Ecto neural progenitor cell (in vitro differentiated cells): Measurements from ENCODE around the gene NMNAT1.
A peak's percentile ranks its signal among the peaks of the same experiment; 100 is the strongest.
"Not testable (repeated sequence)": the region's sequence is repeated elsewhere in the genome, so short reads cannot be mapped to it uniquely, and the experiment has no call there.

Experiments
- DNase-seq: peaks from one replicate; pipeline ENCODE4 v3.0.0-alpha.2; 2018; ENCODE audit warnings: low spot score

Gene NMNAT1

DNA sequence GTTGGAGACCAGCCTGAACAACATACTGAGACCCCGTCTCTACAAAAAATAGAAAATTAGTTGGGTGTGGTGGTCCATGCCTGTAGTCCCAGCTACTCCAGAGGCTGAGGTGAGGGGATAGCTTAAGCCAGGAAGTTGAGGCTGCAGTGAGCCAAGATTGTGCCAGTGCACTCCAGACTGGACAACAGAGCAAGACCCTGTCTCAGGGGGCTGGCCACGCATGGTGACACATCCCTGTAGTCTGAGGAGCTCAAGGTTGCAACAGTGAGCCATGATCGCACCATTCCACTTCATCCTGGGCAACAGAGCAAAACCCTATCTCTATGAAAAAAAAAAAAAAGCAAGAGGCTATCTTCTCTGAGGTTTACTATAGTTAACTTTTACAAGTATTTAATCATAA, 76.8 kb downstream of the NMNAT1 start:
- DNase-seq, result no peak

DNA sequence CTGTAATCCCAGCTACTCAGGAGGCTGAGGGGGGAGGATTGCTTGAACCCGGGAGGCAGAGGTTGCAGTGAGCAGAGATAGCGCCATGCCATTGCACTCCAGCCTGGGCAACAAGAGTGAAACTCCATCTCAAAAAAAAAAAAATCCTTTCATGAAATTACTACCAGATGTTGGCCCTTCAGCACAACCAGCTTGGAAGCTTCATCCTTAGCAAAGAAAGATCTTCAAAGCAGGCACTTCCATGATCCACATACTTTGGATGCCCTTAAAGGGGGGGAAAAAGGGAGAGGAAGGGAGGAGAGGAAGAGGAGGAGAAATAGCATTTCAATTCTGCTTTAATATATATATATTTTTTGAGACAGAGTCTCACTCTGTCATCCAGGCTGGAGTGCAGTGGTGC, 77.4 kb downstream of the NMNAT1 start:
- DNase-seq, result not testable (repeated sequence)

DNA sequence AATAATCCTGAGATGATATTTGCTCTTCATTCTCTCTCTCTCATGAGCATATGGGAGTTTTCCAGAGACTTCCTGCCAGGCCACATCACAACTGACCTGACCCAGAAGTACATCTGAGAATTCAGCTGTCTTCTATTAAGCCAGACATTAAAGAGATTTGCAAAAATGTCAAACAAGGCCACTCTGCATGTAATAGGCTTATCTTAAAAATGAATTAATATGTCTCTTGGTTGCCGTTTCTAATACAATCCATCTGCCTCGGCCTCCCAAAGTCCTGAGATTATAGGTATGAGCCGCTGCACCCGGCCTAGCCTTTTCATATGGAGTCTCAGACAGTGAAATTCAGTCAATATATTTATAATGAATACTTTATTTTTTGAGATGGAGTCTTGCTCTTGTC, 78.7 kb downstream of the NMNAT1 start:
- DNase-seq, result not testable (repeated sequence)

DNA sequence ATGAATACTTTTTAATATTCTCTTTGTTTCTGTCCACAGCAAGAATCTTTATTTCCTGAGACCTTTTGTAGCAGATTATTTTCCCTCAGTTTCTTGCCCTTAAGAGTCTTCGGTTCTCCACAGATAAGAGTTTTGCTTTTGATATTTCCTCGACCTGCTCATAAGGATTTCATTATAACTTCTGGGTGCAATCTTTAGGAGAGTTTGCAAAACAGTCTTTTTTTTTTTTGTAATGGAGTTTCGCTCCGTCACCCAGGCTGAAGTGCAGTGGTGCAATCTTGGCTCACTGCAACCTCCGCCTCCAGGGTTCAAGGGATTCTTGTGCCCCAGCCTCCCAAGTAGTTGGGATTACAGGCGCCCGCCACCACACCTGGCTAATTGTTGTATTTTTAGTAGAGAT, 79.4 kb downstream of the NMNAT1 start:
- no peak for DNase-seq

DNA sequence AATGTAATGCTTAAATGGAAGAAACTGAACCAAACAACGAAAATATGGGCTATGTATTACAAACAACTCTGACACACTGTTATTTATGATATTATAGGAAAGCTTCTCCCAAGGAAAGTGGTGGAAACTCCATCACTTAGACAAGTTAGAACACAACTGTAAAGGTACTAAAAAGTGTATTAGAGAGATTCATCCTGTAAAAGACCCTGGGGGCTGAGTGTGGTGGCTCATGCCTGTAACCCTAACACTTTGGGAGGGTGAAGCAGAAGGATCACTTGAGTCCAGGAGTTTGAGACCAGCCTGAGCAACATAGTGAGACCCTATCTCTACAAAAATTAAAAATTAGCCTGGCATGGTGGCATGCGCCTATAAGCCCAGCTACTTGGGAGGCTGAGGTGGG, 82.1 kb downstream of the NMNAT1 start:
- no peak for DNase-seq

DNA sequence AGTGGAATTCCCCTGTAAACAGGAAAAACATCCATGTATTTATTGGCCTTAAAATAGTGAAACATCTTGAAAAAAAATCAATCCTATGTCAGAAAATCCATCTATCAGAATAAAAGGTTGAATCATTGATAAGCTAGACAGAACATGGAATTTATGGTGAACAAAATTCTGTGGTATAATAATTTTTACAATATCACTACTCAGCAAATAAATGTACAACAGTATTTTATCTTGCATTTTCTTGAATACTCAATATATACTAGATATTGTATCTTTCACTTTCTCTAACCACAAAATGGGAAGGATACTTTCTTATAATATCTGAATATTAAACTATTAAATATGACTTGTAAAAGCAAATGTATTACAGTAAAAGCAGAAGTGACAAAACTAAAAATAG, 83.8 kb downstream of the NMNAT1 start:
- DNase-seq, result no peak

DNA sequence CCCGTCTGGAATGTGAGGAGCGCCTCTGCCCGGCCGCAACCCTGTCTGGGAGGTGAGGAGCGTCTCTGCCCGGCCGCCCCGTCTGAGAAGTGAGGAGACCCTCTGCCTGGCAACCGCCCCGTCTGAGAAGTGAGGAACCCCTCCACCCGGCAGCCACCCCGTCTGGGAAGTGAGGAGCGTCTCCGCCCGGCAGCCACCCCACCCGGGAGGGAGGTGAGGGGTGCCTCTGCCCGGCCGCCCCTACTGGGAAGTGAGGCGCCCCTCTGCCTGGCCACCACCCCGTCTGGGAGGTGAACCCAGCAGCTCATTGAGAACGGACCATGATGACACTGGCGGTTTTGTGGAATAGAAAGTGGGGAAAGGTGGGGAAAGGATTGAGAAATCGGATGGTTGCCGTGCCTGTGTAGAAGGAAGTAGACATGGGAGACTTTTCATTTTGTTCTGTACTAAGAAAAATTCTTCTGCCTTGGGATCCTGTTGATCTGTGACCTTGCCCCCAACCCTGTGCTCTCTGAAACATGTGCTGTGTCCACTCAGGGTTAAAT, 85.8 kb downstream of the NMNAT1 start:
- not testable (repeated sequence) for DNase-seq

DNA sequence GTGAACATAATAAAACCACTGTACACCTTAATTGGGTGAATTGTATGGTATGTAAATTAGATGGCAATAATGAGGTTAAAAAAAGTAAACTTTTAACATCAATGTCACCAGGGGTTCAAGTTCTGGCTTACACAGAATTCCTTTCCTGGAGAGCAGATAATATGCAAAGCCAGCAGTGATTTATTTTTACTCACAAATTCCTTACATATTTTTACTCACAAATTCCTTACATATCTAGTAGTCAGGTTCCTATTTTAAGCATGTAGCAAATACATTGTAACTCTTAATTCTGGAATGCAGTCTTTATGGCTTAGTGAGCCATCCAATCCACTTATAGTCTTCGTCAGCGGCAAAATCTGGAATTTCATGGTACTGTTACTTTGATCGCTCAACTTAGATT, 88.2 kb downstream of the NMNAT1 start:
- DNase-seq, result no peak

DNA sequence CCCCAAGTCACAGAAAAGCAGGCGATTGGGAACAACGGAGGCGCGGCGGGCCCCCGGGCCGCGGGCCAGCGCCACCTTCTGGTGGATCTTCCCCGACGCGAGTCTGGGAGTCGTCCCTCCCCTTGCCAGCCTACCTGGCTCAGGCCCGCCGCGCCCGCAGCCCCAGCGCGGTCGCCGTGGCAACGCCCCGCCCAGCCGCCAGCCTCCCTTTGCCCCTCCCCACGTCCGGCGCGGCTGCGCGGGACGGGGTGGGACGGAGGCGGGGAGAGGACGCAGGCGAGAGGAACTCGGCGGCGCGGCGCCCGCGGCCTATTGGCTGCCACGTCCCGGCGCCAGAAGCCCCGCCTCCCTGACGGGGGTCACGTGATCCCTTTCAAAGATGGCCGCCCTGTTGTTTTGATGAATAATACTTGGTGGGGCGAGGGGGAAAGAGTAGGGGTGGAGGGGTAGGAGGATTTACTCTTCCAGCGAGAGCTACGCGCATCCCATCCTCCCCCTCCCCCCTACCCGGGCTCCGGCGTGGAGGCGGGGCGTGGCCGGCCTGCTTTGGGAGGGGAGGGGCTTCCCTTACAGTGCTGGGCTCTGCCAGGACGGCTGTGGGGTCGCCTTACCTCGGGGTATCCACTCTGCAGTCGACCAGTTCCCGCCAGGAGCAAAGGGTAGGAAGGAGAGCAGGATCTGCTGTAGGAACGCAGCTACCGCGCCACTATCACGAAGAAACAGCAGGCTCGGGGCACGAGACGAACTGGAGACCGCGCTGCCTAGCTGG, 89.5 kb downstream of the NMNAT1 start, which contains the start of gene UBE4B:
TSS of gene UBE4B (plus strand) at position 369 of the 769 bp plus-strand sequence. CDS start 713 bp downstream, outside the sequence.
- DNase-seq, result peak; percentile 99

DNA sequence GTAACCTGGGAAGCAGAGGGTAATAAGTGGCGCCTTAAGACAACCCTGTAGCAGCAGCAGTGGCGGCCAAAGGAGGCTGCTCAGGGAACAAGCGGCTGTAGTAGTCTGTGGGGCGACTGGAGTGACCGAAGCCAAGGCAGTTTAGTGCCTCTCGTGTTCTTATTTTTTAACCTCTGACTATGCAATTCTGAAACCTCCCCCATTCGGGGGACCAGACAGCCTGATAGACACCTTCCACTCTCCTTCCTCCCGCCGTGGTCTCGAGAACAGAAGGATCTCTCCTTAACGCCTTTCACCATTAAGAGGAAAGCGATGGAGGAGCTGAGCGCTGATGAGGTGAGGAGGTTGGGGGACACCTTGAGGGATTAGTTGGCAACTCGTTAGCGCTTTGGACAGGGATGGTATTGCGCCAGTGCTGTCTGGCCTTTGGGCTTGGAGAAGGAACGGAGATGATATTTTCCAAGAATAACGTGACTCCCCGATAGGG, 90.1 kb downstream of the NMNAT1 start:
- no peak for DNase-seq
